H1 (cell line): ENCODE data around the gene ASIC2. TPM values are rescaled to one million over a fixed set of nuclear protein-coding genes. Genes with fewer than 3 reads are reported as not detected.

Experiments used
- CTCF ChIA-PET: fragments of 300-600 bp; sonication (Branson Sonifier 250); formaldehyde crosslinking; loops from one replicate; lab custom pipeline; 2021; ENCODE audit not compliant: partially characterized antibody; lab: Charles Lee
- POLR2A ChIA-PET: fragments of 300-600 bp; sonication (Branson Sonifier 250); formaldehyde crosslinking; loops from one replicate; lab custom pipeline; 2021; ENCODE audit warnings: inconsistent platforms; ENCODE audit not compliant: partially characterized antibody; lab: Charles Lee
- DNase-seq, 2 experiments: peaks; one replicate each; pipeline versions ENCODE4 v3.0.0 to v3.0.0-alpha.2; 2010 to 2022; ENCODE audit warnings: low spot score in 2 of 2, low read depth in 1 of 2, mixed read lengths in 1 of 2
- FAIRE-seq: peaks from 2 replicates; lab custom pipeline; 2011; peaks lifted over from hg19 to GRCh38; lab: Jason Lieb, UNC
- H2AFZ ChIP-seq: 2 replicates; pipeline ENCODE4 v1.8.1; 2012; ENCODE audit warnings: low read length, inconsistent platforms
- H2AK5ac ChIP-seq: 2 replicates; pipeline ENCODE4 v1.6.1; 2013; ENCODE audit warnings: low read depth, low read length
- H2BK120ac ChIP-seq: replicated peaks from 2 replicates; pipeline ENCODE3; 2013; ENCODE audit warnings: low read depth, low read length, inconsistent platforms
- H2BK12ac ChIP-seq: 2 replicates; pipeline ENCODE4 v1.6.1; 2013; ENCODE audit warnings: low read depth, low read length
- H2BK15ac ChIP-seq: 2 replicates; pipeline ENCODE4 v1.6.1; 2013; ENCODE audit warnings: low read length
- H2BK20ac ChIP-seq: 2 replicates; pipeline ENCODE4 v1.6.1; 2013; ENCODE audit warnings: low read length
- H2BK5ac ChIP-seq: 2 replicates; pipeline ENCODE4 v1.6.1; 2013; ENCODE audit warnings: low read depth, low read length
- H3K14ac ChIP-seq: 2 replicates; pipeline ENCODE4 v1.6.1; 2013; ENCODE audit warnings: inconsistent platforms; ENCODE audit not compliant: insufficient read length
- H3K18ac ChIP-seq: 2 replicates; pipeline ENCODE4 v1.6.1; 2013; ENCODE audit warnings: low read length; ENCODE audit errors: extremely low read depth
- H3K23ac ChIP-seq: 2 replicates; pipeline ENCODE4 v1.6.1; 2013; ENCODE audit warnings: inconsistent platforms; ENCODE audit not compliant: insufficient read length
- H3K23me2 ChIP-seq: 2 replicates; pipeline ENCODE4 v1.6.1; 2013; ENCODE audit warnings: low read depth, low read length
- H3K27ac ChIP-seq: 2 replicates; pipeline ENCODE4 v1.6.1; 2011; ENCODE audit warnings: low read depth, low read length, inconsistent platforms
- H3K27me3 ChIP-seq, 4 experiments: replicated peaks in 1 of 4; 1 replicate in 1 of 4; 2 replicates in 3 of 4; pipeline versions ENCODE4 v1.6.1 to v1.8.1; 2011 to 2013; ENCODE audit warnings: low read length in 3 of 4, mild to moderate bottlenecking in 3 of 4, inconsistent platforms in 2 of 4, mixed read lengths in 2 of 4, moderate library complexity in 1 of 4; ENCODE audit not compliant: control insufficient read depth in 3 of 4, insufficient read depth in 3 of 4; ENCODE audit errors: extremely low read depth in 1 of 4
- H3K36me3 ChIP-seq, 4 experiments: 2 replicates each; pipeline versions ENCODE4 v1.6.1 to v1.8.1; 2011 to 2013; ENCODE audit warnings: mild to moderate bottlenecking in 4 of 4, low read length in 3 of 4, moderate library complexity in 2 of 4, control low read depth in 1 of 4, inconsistent platforms in 1 of 4; ENCODE audit not compliant: insufficient read depth in 4 of 4, control insufficient read depth in 2 of 4
- H3K4ac ChIP-seq: replicated peaks from 2 replicates; pipeline ENCODE3; 2013; ENCODE audit warnings: low read length, low read depth, mixed read lengths, inconsistent platforms; ENCODE audit not compliant: insufficient read length
- H3K4me1 ChIP-seq, 4 experiments: replicated peaks in 1 of 4; 1 replicate in 1 of 4; 2 replicates in 3 of 4; pipeline versions ENCODE4 v1.6.1 to v1.8.1; 2011 to 2013; ENCODE audit warnings: low read length in 3 of 4, inconsistent platforms in 2 of 4, mixed read lengths in 1 of 4; ENCODE audit not compliant: insufficient read depth in 4 of 4, control insufficient read depth in 3 of 4
- H3K4me2 ChIP-seq, 2 experiments: 2 replicates each; pipeline versions ENCODE4 v1.6.1 to v1.8.1; 2011 to 2013; ENCODE audit warnings: low read depth in 2 of 2, low read length in 2 of 2, control low read depth in 1 of 2, inconsistent platforms in 1 of 2, mild to moderate bottlenecking in 1 of 2; ENCODE audit not compliant: insufficient read depth in 1 of 2
- H3K4me3 ChIP-seq, 4 experiments: fragments of 200-600, 300-600 bp in 1 of 4; sonication (generic), shearing (Covaris generic), sonication (Bioruptor Twin) in 1 of 4; 2 replicates each; pipeline versions ENCODE4 v1.5.1 to v1.8.1; 2011 to 2016; ENCODE audit warnings: low read length in 4 of 4, low read depth in 3 of 4, control low read depth in 2 of 4, inconsistent platforms in 2 of 4, mild to moderate bottlenecking in 2 of 4, mixed read lengths in 1 of 4, moderate library complexity in 1 of 4; ENCODE audit not compliant: insufficient read depth in 2 of 4; ENCODE audit errors: extremely low read depth in 1 of 4
- H3K56ac ChIP-seq: replicated peaks from 2 replicates; pipeline ENCODE3; 2013; ENCODE audit warnings: low read depth, mild to moderate bottlenecking, mixed read lengths, low read length, inconsistent platforms; ENCODE audit not compliant: insufficient read length
- H3K79me1 ChIP-seq: 2 replicates; pipeline ENCODE4 v1.6.1; 2013; ENCODE audit warnings: low read depth, low read length, control low read depth
- H3K79me2 ChIP-seq, 2 experiments: 2 replicates each; pipeline versions ENCODE4 v1.6.1 to v1.8.1; 2012 to 2013; ENCODE audit warnings: low read length in 2 of 2, mild to moderate bottlenecking in 2 of 2, inconsistent platforms in 1 of 2; ENCODE audit not compliant: insufficient read depth in 2 of 2, control insufficient read depth in 1 of 2
- H3K9ac ChIP-seq, 4 experiments: replicated peaks in 1 of 4; 1 replicate in 1 of 4; 2 replicates in 3 of 4; pipeline versions ENCODE4 v1.6.1 to v1.8.1; 2011 to 2013; ENCODE audit warnings: low read depth in 3 of 4, low read length in 3 of 4, control low read depth in 2 of 4, mild to moderate bottlenecking in 2 of 4, moderate library complexity in 2 of 4, inconsistent platforms in 1 of 4; ENCODE audit errors: extremely low read depth in 1 of 4
- H3K9me3 ChIP-seq, 2 experiments: 2 replicates each; pipeline versions ENCODE4 v1.6.1 to v1.8.1; 2012 to 2013; ENCODE audit warnings: mild to moderate bottlenecking in 2 of 2, moderate library complexity in 2 of 2, control low read depth in 1 of 2, inconsistent platforms in 1 of 2, low read depth in 1 of 2, low read length in 1 of 2, mixed read lengths in 1 of 2; ENCODE audit not compliant: insufficient read depth in 2 of 2
- H4K20me1 ChIP-seq, 2 experiments: replicated peaks in 1 of 2; 2 replicates each; pipeline versions ENCODE3 to v1.8.1; 2011 to 2013; ENCODE audit warnings: inconsistent platforms in 2 of 2, low read length in 2 of 2, mild to moderate bottlenecking in 1 of 2; ENCODE audit not compliant: insufficient read depth in 2 of 2, control insufficient read depth in 1 of 2
- H4K5ac ChIP-seq: 2 replicates; pipeline ENCODE4 v1.6.1; 2013; ENCODE audit warnings: low read length, low read depth, mixed read lengths, inconsistent platforms; ENCODE audit not compliant: insufficient read length
- H4K8ac ChIP-seq: 2 replicates; pipeline ENCODE4 v1.8.0; 2013; ENCODE audit warnings: mild to moderate bottlenecking, moderate library complexity, low read length, inconsistent platforms; ENCODE audit not compliant: insufficient read depth; ENCODE audit errors: extremely low read depth
- H4K91ac ChIP-seq: replicated peaks from 2 replicates; pipeline ENCODE3; 2013; ENCODE audit warnings: low read length, mixed read lengths, inconsistent platforms; ENCODE audit not compliant: insufficient read length
- BRCA1 ChIP-seq: IDR thresholded peaks from 2 replicates; pipeline ENCODE4 v1.6.1; 2012; ENCODE audit warnings: low read depth, low read length, improper control_type of control experiment
- CEBPB ChIP-seq: IDR thresholded peaks from 2 replicates; pipeline ENCODE4 v1.6.1; 2012; ENCODE audit warnings: low read depth, low read length
- CHD2 ChIP-seq: IDR thresholded peaks from 2 replicates; pipeline ENCODE4 v1.6.1; 2012; ENCODE audit warnings: low read length, improper control_type of control experiment
- CREB1 ChIP-seq: IDR thresholded peaks from 2 replicates; pipeline ENCODE4 v1.6.1; 2012; ENCODE audit warnings: inconsistent platforms
- EGR1 ChIP-seq: IDR thresholded peaks from 2 replicates; pipeline ENCODE4 v1.6.1; 2011; ENCODE audit warnings: low read depth, low read length, borderline replicate concordance
- EP300 ChIP-seq, 2 experiments: IDR thresholded peaks; 1 replicate in 1 of 2; 2 replicates in 1 of 2; pipeline ENCODE4 v1.6.1; 2011 to 2012; ENCODE audit warnings: low read depth in 2 of 2, low read length in 2 of 2, mild to moderate bottlenecking in 2 of 2, borderline replicate concordance in 1 of 2, inconsistent platforms in 1 of 2, moderate library complexity in 1 of 2
- GABPA ChIP-seq: IDR thresholded peaks from 2 replicates; pipeline ENCODE4 v1.6.1; 2011; ENCODE audit warnings: mild to moderate bottlenecking, low read length, moderate library complexity, borderline replicate concordance; ENCODE audit not compliant: insufficient read depth
- GTF2F1 ChIP-seq: IDR thresholded peaks from 2 replicates; pipeline ENCODE4 v1.6.1; 2012; ENCODE audit warnings: low read depth, low read length, improper control_type of control experiment, borderline replicate concordance
- KDM1A ChIP-seq: fragments of 200-600, 300-600 bp; sonication (generic); IDR thresholded peaks from 2 replicates; pipeline ENCODE4 v1.7.1; 2016; ENCODE audit warnings: mild to moderate bottlenecking, low read length, borderline replicate concordance
- KDM5A ChIP-seq: fragments of 200-600 bp; IDR thresholded peaks from 2 replicates; pipeline ENCODE4 v1.7.1; 2012; ENCODE audit warnings: mild to moderate bottlenecking, low read length, inconsistent platforms, mixed read lengths
- SP1 ChIP-seq: IDR thresholded peaks from 2 replicates; pipeline ENCODE4 v1.6.1; 2011; ENCODE audit warnings: low read depth, low read length
- WGBS, 2 experiments: shearing (Covaris generic) in 1 of 2; methylation state at CpG; one replicate each; pipeline versions ENCODE4 v1.1.6 to v1.1.7; 2013 to 2015; ENCODE audit warnings: low lambda C conversion rate in 2 of 2, mixed read lengths in 2 of 2, inconsistent platforms in 1 of 2, low coverage in 1 of 2, missing lambda C conversion rate in 1 of 2; ENCODE audit not compliant: insufficient replicate concordance in 2 of 2, insufficient coverage in 1 of 2, insufficient read length in 1 of 2; ENCODE audit errors: extremely low coverage in 1 of 2, missing lambda C conversion rate in 1 of 2; 5-methylcytosine and 5-hydroxymethylcytosine counted together
- polyA plus RNA-seq, 7 experiments: library from polyadenylated mRNA; depleted of rRNA in 3 of 7; stranded (reverse) in 5 of 7; unstranded in 2 of 7; fragments of >200 nt in 5 of 7; fragments of 200-250 nt in 2 of 7; gene quantifications; 1 replicate in 5 of 7; 2 replicates in 1 of 7; 4 replicates in 1 of 7; pipeline versions ENCODE4 v1.2.1 to v1.2.3, GENCODE V29; 2011 to 2013; ENCODE audit warnings: missing spikeins in 2 of 7, mixed read lengths in 2 of 7
- total RNA-seq: library from RNA; stranded (reverse); fragmentation: NEBNext Ultra II Directional; extraction: Animal tissue kit (Norgen Biotek cat#: 25700); gene quantifications from 2 replicates; pipeline ENCODE4 v1.2.1, GENCODE V29; 2021

ASIC2 gene
- total and polyA plus RNA-seq, 2 of the 8 experiments (the other 6 are each of a cell fraction or from before 2014, with no cell fraction given) = 0.86 to 1.2 TPM

DNA sequence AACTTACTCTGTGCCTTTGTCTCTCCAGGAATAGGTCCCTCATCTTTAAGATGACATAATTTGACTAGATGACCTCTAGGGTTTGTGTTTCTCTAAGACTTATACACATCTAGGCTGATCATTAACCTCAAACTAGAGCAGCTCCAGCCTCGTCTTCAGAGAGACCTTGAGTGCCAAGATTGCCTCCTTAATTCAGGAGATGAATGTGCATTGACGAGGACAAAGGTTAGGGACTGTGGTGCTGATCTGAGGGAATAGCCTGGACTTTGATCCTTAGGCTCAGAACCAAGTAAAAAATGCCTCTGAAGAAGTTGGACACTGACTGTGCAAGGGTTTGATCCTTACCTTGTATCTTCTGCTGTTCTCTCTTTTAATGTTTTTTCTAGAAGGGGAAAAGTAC is 17.2 kb upstream of the ASIC2 start:
- POLR2A ChIA-PET = no interaction called here
- no peak for FAIRE-seq
- DNase-seq = no peak

More for the DNA sequence above, 17.2 kb upstream of the ASIC2 start:
- Histone ChIP-seq H3K79me2 (no peaks in the 10 kb centered on the region), H3K36me3 (no peaks in the 10 kb centered on the region), H2AFZ (no peak overlapping the region), H3K56ac (no peak overlapping the region), H3K27me3 (no peaks in the 10 kb centered on the region; a peak in 1 of 7 replicates), H2BK20ac (no peak overlapping the region), H3K9me3 (no peaks in the 10 kb centered on the region), H3K4me2 (no peak overlapping the region), H2BK120ac (no peak overlapping the region), H4K20me1 (no peaks in the 10 kb centered on the region), H3K14ac (no peak overlapping the region), H3K9ac (no peak overlapping the region), H3K27ac (no peak overlapping the region), H4K91ac (no peak overlapping the region), H3K4ac (no peak overlapping the region), H3K4me3 (no peak overlapping the region), H3K79me1 (no peaks in the 10 kb centered on the region), H4K5ac (no peak overlapping the region), H3K23me2 (peaks cover 2% of the 10 kb centered on the region; the same call in 1 of the 2 replicates), H4K8ac (no peak overlapping the region), H2AK5ac (no peak overlapping the region), H3K23ac (no peak overlapping the region), H2BK15ac (no peak overlapping the region), H2BK12ac (no peak overlapping the region), H3K18ac (no peak overlapping the region), H3K4me1 (no peaks in the 10 kb centered on the region), H2BK5ac (no peak overlapping the region)
- CTCF ChIA-PET = interaction anchor here (3.3 kb wide), 1 partner anchor 9 kb away, joined by 11 read pairs; no protein-coding TSS in a partner anchor
- no peak for TF ChIP-seq EP300 (IDR thresholded peaks at IDR 0.05; ENCODE audit: borderline replicate concordance in 1 of 2, low read depth in 2 of 2, low read length in 2 of 2)
- no peak for TF ChIP-seq KDM5A
- no peak for TF ChIP-seq BRCA1
- TF ChIP-seq GTF2F1 = no peak
- no peak for TF ChIP-seq EGR1
- no peak for TF ChIP-seq GABPA
- TF ChIP-seq CREB1 = no peak
- no peak for TF ChIP-seq SP1
- no peak for TF ChIP-seq CEBPB
- no peak for TF ChIP-seq CHD2
- TF ChIP-seq KDM1A = no peak
- WGBS, 2 experiments = 87% methylated on average over 2 of the region's 2 CpGs; no CpG with 5 or more reads in 1 of the 2 experiments
